ENCODE data around the gene HAVCR1. TPM values are rescaled to one million over a fixed set of nuclear protein-coding genes. Genes with fewer than 3 reads are reported as not detected.
A peak's percentile ranks its signal among the peaks of the same experiment; 100 is the strongest.
"Not testable (repeated sequence)": the region's sequence is repeated elsewhere in the genome, so short reads cannot be mapped to it uniquely, and the experiment has no call there.

The HAVCR1 gene
- total and polyA plus RNA-seq, 2 experiments from 2014 or later: not detected

DNA sequence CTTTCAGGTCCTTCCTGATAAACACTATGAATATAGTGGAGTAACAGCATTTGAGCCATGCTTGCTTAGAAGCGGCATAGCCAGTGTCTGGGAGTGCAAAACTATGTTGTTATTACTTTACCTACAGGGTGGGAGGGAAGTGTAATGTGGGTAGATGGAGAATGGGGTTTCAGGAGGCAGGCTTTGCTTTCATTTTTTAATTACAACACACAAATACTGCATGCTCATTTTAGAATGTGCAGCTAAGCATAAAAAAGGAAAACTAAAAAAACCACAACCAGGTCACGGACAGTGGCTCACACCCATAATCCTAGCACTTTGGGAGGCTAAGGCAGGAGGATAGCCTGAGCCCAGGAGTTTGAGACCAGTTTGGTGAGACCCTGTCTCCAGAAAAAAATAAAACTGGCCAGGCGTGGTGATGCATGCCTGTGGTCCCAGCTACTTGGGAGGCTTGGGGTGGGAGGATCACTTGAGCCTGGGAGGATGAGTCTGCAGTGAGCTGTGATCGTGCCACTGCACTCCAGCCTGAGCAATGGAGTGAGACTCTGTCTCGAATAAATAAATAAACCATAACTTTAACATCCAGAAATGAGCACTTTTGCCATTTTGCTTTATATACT is 20.2 kb downstream of the HAVCR1 start:
- Histone ChIP-seq H3K27ac (no peak overlapping the region), H3K9me3 (ENCODE audit: low read depth) (no peaks in the 10 kb centered on the region), H3K4me3 (no peak overlapping the region), H3K27me3 (no peaks in the 10 kb centered on the region), H3K36me3 (no peaks in the 10 kb centered on the region), H3K4me1 (ENCODE audit: low read depth) (peaks cover 15% of the 10 kb centered on the region)
- TF ChIP-seq, protein P1, sequence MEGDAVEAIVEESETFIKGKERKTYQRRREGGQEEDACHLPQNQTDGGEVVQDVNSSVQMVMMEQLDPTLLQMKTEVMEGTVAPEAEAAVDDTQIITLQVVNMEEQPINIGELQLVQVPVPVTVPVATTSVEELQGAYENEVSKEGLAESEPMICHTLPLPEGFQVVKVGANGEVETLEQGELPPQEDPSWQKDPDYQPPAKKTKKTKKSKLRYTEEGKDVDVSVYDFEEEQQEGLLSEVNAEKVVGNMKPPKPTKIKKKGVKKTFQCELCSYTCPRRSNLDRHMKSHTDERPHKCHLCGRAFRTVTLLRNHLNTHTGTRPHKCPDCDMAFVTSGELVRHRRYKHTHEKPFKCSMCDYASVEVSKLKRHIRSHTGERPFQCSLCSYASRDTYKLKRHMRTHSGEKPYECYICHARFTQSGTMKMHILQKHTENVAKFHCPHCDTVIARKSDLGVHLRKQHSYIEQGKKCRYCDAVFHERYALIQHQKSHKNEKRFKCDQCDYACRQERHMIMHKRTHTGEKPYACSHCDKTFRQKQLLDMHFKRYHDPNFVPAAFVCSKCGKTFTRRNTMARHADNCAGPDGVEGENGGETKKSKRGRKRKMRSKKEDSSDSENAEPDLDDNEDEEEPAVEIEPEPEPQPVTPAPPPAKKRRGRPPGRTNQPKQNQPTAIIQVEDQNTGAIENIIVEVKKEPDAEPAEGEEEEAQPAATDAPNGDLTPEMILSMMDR (IDR thresholded peaks at IDR 0.05; ENCODE audit: low read depth, low read length): no peak
- no peak for DNase-seq (ENCODE audit: low read depth in 1 of 2, low spot score in 1 of 2)

DNA sequence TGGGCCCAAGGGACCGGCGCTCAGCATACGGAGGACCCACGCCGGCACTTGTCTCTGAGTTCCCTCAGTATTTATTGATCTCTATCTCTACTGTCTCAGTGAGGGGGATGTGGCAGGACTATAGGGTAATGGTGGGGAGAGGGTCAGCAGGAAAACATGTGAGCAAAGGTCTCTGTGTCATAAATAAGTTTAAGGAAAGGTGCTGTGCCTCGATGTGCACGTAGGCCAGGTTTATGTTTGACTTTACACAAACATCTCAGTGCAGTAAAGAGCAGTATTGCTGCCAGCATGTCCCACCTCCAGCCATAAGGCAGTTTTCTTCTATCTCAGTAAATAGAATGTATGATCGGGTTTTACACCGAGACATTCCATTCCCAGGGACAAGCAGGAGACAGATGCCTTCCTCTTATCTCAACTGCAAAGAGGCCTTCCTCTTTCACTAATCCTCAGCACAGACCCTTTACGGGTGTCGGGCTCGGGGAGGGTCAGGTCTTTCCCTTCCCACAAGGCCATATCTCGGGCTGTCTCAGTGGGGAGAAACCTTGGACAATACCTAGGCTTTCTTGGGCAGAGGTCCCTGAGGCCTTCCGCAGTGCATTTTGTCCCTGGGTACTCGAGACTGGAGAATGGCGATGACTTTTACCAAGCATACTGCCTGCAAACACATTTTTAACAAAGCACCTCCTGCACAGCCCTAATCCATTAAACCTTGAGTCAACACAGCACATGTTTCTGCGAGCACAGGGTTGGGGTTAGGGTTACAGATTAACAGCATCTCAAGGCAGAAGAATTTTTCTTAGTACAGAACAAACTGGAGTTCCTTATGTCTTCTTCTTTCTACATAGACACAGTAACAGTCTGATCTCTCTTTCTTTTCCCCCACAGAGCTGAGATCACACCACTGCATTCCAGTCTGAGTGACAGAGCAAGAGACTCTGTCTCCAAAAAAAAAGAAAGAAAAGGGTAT is 24.5 kb downstream of the HAVCR1 start:
- H3K27ac ChIP-seq: peak overlapping the region; percentile 87
- not testable (repeated sequence) for H3K27me3 ChIP-seq; H3K4me3 ChIP-seq; H3K9me3 ChIP-seq (ENCODE audit: low read depth); H3K36me3 ChIP-seq
- peaks cover 15% of the 10 kb centered on the region for H3K4me1 ChIP-seq (ENCODE audit: low read depth)
- DNase-seq (ENCODE audit: low read depth in 1 of 2, low spot score in 1 of 2): peak in 1 of 2 donors; percentile 30

DNA sequence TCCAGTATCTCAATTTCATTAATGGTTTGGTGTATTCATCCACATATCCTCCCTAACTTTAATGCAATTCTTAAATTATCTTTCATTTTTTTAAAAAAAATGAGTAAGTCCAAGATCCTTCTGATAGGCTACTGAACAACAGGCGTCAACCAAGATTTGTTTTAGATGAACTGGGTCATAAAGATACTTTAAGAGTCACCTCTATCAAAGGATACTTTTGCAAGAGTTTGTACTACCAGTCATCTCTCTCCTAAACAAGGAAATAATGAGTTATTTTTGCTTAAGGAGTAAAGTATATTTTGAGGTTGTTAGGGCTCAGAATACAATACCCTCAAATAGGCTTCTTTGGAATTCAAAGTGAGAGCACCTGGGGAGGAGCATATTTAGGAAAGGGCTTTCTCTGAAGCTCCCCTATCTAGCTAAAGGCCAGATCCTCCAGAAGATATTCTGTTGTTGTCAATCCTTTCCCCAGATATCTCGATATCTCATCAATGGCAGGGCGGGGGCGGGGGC is 25.8 kb downstream of the HAVCR1 start:
- Histone ChIP-seq H3K36me3 (no peaks in the 10 kb centered on the region), H3K9me3 (ENCODE audit: low read depth) (no peaks in the 10 kb centered on the region), H3K4me1 (ENCODE audit: low read depth) (peaks cover 15% of the 10 kb centered on the region), H3K4me3 (no peak overlapping the region), H3K27me3 (no peaks in the 10 kb centered on the region), H3K27ac (no peak overlapping the region)
- TF ChIP-seq, protein P1 (IDR thresholded peaks at IDR 0.05; ENCODE audit: low read depth, low read length): no peak
- no peak for DNase-seq (ENCODE audit: low read depth in 1 of 2, low spot score in 1 of 2)

DNA sequence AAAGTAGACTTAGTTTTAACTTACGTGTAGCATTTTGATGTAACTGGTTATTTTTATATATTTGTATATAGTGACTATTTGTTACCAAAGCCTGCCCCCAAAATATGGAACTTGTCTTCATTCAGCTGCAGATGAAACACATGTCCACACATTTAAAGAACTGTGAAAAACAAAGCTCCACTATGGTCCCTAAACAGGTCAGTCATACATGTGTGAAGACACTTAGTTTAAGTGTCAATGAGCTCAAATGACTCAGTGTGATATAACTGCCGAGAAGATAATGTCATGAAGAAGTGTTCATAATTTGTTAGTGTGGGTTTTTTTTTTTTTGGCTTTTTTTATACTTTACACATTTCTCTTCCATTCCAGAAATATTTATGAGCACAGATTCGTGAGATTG is 28.2 kb downstream of the HAVCR1 start:
- no peak for DNase-seq (ENCODE audit: low read depth in 1 of 2, low spot score in 1 of 2)
- TF ChIP-seq, protein P1 (IDR thresholded peaks at IDR 0.05; ENCODE audit: low read depth, low read length): no peak
- no peaks in the 10 kb centered on the region for H3K9me3 ChIP-seq (ENCODE audit: low read depth)

DNA sequence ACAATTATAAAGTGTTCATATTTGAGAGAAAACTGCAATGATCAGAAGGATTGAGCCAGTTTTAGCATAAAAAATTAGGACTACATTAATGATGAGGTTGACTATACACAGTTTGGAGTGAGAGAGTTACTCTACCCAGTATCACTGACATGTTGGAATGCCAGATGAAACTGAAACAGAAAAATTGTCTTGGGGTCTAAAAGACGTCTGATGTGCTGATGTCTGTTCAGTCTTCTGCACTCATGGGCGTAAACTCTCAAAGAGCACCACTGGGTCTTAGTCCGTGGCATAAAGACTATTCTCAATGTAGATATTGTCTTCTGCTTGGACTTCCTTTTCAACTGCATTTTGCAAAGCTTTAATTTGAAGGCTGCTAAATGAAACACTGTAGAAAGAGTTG is 29.5 kb downstream of the HAVCR1 start:
- no peaks in the 10 kb centered on the region for H3K36me3 ChIP-seq
- DNase-seq (ENCODE audit: low read depth in 1 of 2, low spot score in 1 of 2): no peak
- H3K4me1 ChIP-seq (ENCODE audit: low read depth): peaks cover 4% of the 10 kb centered on the region
- H3K27me3 ChIP-seq: no peaks in the 10 kb centered on the region
- TF ChIP-seq, protein P1 (IDR thresholded peaks at IDR 0.05; ENCODE audit: low read depth, low read length): no peak
- no peak overlapping the region for H3K27ac ChIP-seq
- H3K4me3 ChIP-seq: no peak overlapping the region
- no peaks in the 10 kb centered on the region for H3K9me3 ChIP-seq (ENCODE audit: low read depth)

More for the DNA sequence above, 28.2 kb downstream of the HAVCR1 start:
- H3K36me3 ChIP-seq: no peaks in the 10 kb centered on the region
- H3K4me1 ChIP-seq (ENCODE audit: low read depth): peaks cover 15% of the 10 kb centered on the region
- H3K27me3 ChIP-seq: no peaks in the 10 kb centered on the region
- H3K27ac ChIP-seq: no peak overlapping the region
- H3K4me3 ChIP-seq: no peak overlapping the region

DNA sequence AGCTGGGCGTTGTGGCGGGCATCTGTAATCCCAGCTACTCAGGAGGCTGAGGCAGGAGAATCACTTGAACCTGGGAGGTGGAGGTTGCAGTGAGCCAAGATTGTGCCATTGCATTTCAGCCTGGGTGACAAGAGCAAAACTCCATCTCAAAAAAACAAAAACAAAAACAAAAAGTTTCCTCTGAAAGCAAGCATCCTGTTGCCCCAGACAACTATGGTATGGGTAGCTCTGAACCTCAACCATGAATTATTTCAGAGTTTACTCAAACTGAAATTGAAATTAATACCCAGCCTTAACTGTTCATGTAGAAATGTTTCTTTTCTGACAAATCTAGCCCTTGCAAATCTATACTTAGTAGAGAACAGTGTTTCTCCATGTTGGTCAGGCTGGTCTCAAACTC is 31.3 kb downstream of the HAVCR1 start:
- not testable (repeated sequence) for H3K27me3 ChIP-seq; H3K36me3 ChIP-seq; DNase-seq (ENCODE audit: low read depth in 1 of 2, low spot score in 1 of 2); H3K27ac ChIP-seq; H3K4me3 ChIP-seq; H3K9me3 ChIP-seq (ENCODE audit: low read depth); H3K4me1 ChIP-seq (ENCODE audit: low read depth)
